Measurements from ENCODE around the gene SPEN.
"Not testable (repeated sequence)": the region's sequence is repeated elsewhere in the genome, so short reads cannot be mapped to it uniquely, and the experiment has no call there.

- not testable (repeated sequence) for TF ChIP-seq CTCF (conservative IDR thresholded peaks at IDR 0.05; ENCODE audit: low read depth, low read length); EZH2 (IDR thresholded peaks at IDR 0.05; ENCODE audit: borderline replicate concordance, low read depth, low read length, poor library complexity, severe bottlenecking)
Measured at GRCh38 chr1:15827567-15827966, 19.9 kb upstream of the SPEN start.
